Endothelial cell of umbilical vein (primary cell): ENCODE measurements around the gene PGRMC2. TPM values are rescaled to one million over a fixed set of nuclear protein-coding genes. Genes with fewer than 3 reads are reported as not detected.

Experiments used
- BruUV-seq: library from RNA; stranded (reverse); fragments of 400-500 nt; replicated peaks from 2 replicates; lab custom pipeline; 2021; lab: Mats Ljungman, UMichigan
- CTCF ChIA-PET: fragments of 300-600, 350-600 bp; sonication (Branson Sonifier 250); formaldehyde crosslinking; loops from one replicate; lab custom pipeline; 2021; ENCODE audit warnings: antibody characterized with exemption, inconsistent platforms; lab: Charles Lee
- POLR2A ChIA-PET: fragments of 300-600, 350-600 bp; sonication (Branson Sonifier 250); formaldehyde crosslinking; loops from one replicate; lab custom pipeline; 2021; ENCODE audit warnings: antibody characterized with exemption, inconsistent platforms; lab: Charles Lee
- DNase-seq: peaks from one replicate; pipeline ENCODE4 v3.0.0-alpha.2; 2011; ENCODE audit warnings: low read depth, low spot score
- FAIRE-seq: peaks from 2 replicates; lab custom pipeline; 2011; peaks lifted over from hg19 to GRCh38; lab: Jason Lieb, UNC
- H2AFZ ChIP-seq: 2 replicates; pipeline ENCODE4 v1.6.0; 2012; ENCODE audit warnings: low read depth, low read length, control low read depth, inconsistent platforms
- H3K27ac ChIP-seq: 2 replicates; pipeline ENCODE4 v1.5.1; 2011; ENCODE audit warnings: low read depth, mild to moderate bottlenecking, control low read depth, low read length, moderate library complexity; ENCODE audit not compliant: insufficient read depth
- H3K27me3 ChIP-seq, 2 experiments: 2 replicates each; pipeline versions ENCODE4 v1.6.0 to v1.6.1; 2011; ENCODE audit warnings: low read length in 2 of 2, mixed read lengths in 1 of 2; ENCODE audit not compliant: control insufficient read depth in 2 of 2, insufficient read depth in 2 of 2
- H3K36me3 ChIP-seq, 2 experiments: 2 replicates in 1 of 2; 3 replicates in 1 of 2; pipeline ENCODE4 v1.5.1; 2011; ENCODE audit warnings: low read length in 2 of 2, mild to moderate bottlenecking in 1 of 2, moderate library complexity in 1 of 2; ENCODE audit not compliant: control insufficient read depth in 2 of 2, insufficient read depth in 2 of 2; ENCODE audit errors: extremely low read depth in 1 of 2
- H3K4me1 ChIP-seq: 3 replicates; pipeline ENCODE4 v1.5.1; 2011; ENCODE audit warnings: mild to moderate bottlenecking, low read length; ENCODE audit not compliant: control insufficient read depth, insufficient read depth; ENCODE audit errors: extremely low read depth
- H3K4me2 ChIP-seq: 2 replicates; pipeline ENCODE4 v1.6.1; 2011; ENCODE audit warnings: low read length, control low read depth, mixed read lengths; ENCODE audit not compliant: insufficient read depth
- H3K4me3 ChIP-seq, 3 experiments: fragments of 200-600 bp in 1 of 3; sonication (generic), shearing (Covaris generic) in 1 of 3; replicated peaks in 1 of 3; 2 replicates each; pipeline ENCODE4 v1.5.1; 2011 to 2016; ENCODE audit warnings: control low read depth in 3 of 3, low read length in 3 of 3, mild to moderate bottlenecking in 2 of 3, inconsistent platforms in 1 of 3, low read depth in 1 of 3, moderate library complexity in 1 of 3; ENCODE audit not compliant: insufficient read depth in 1 of 3
- H3K79me2 ChIP-seq: 2 replicates; pipeline ENCODE4 v1.6.0; 2012; ENCODE audit warnings: low read length, inconsistent platforms; ENCODE audit not compliant: control insufficient read depth, insufficient read depth
- H3K9ac ChIP-seq: replicated peaks from 2 replicates; pipeline ENCODE3; 2011; ENCODE audit warnings: low read length, control low read depth; ENCODE audit not compliant: insufficient read depth; ENCODE audit errors: extremely low read depth
- H3K9me1 ChIP-seq: replicated peaks from 3 replicates; pipeline ENCODE4 v1.6.0; 2011; ENCODE audit warnings: mild to moderate bottlenecking, low read length; ENCODE audit not compliant: control insufficient read depth, insufficient read depth; ENCODE audit errors: extremely low read depth
- H3K9me3 ChIP-seq: replicated peaks from 2 replicates; pipeline ENCODE4 v1.5.1; 2012; ENCODE audit warnings: low read length, inconsistent platforms; ENCODE audit not compliant: control insufficient read depth, insufficient read depth
- H4K20me1 ChIP-seq: replicated peaks from 2 replicates; pipeline ENCODE3; 2011; ENCODE audit warnings: mild to moderate bottlenecking, low read length; ENCODE audit not compliant: control insufficient read depth, insufficient read depth; ENCODE audit errors: extremely low read depth
- CTCF ChIP-seq, 2 donors: IDR thresholded peaks; 1 replicate in 1 of 2; 2 replicates in 1 of 2; pipeline ENCODE4 v1.5.1; 2011; ENCODE audit warnings: low read length in 2 of 2, mild to moderate bottlenecking in 2 of 2, moderate library complexity in 2 of 2, control low read depth in 1 of 2, inconsistent platforms in 1 of 2, low read depth in 1 of 2; ENCODE audit not compliant: insufficient read depth in 1 of 2; ENCODE audit errors: extremely low read depth in 1 of 2
- EZH2 ChIP-seq: IDR thresholded peaks from 2 replicates; pipeline ENCODE4 v1.6.1; 2012; ENCODE audit warnings: borderline replicate concordance, low read depth, mild to moderate bottlenecking, moderate library complexity, low read length, inconsistent platforms; ENCODE audit not compliant: severe bottlenecking
- FOS ChIP-seq: IDR thresholded peaks from 2 replicates; pipeline ENCODE4 v1.6.1; 2011; ENCODE audit warnings: mild to moderate bottlenecking, low read length, moderate library complexity, borderline replicate concordance; ENCODE audit not compliant: insufficient read depth
- GATA2 ChIP-seq: IDR thresholded peaks from 2 replicates; pipeline ENCODE4 v1.7.0; 2011; ENCODE audit warnings: low read depth, mild to moderate bottlenecking, moderate library complexity, mixed read lengths, low read length; ENCODE audit not compliant: insufficient read length, insufficient read depth
- JUN ChIP-seq: IDR thresholded peaks from 2 replicates; pipeline ENCODE4 v1.6.1; 2011; ENCODE audit warnings: borderline replicate concordance, low read depth; ENCODE audit not compliant: insufficient read length, insufficient read depth
- MAX ChIP-seq: IDR thresholded peaks from 2 replicates; pipeline ENCODE4 v1.6.1; 2011; ENCODE audit not compliant: insufficient read depth, insufficient read length
- MYC ChIP-seq: IDR thresholded peaks from one replicate; pipeline ENCODE4 v1.6.1; 2011; ENCODE audit warnings: mild to moderate bottlenecking, low read depth, low read length
- POLR2A ChIP-seq: IDR thresholded peaks from 2 replicates; pipeline ENCODE4 v1.6.1; 2012; ENCODE audit warnings: low read depth, mild to moderate bottlenecking, control low read depth, low read length
- POLR2AphosphoS5 ChIP-seq: IDR thresholded peaks from 2 replicates; pipeline ENCODE4 v1.6.1; 2012; ENCODE audit warnings: low read depth, mild to moderate bottlenecking, control low read depth, low read length, moderate library complexity; ENCODE audit not compliant: insufficient read depth
- dilution Hi-C: fragments of 300-500 bp; cut with MboI; formaldehyde crosslinking; loops from one replicate; pipeline ENCODE4 v1.15.0; 2019; ENCODE audit warnings: low sequenced_read_pairs; ENCODE audit not compliant: extremely low pct_ligation_motif_present
- intact Hi-C: fragments of 100-400 bp; cut with micrococcal nuclease; formaldehyde crosslinking; loops from one replicate; pipeline ENCODE4 v1.10.0; 2022
- polyA plus RNA-seq, 4 experiments: library from polyadenylated mRNA; depleted of rRNA in 3 of 4; stranded (reverse) in 3 of 4; unstranded in 1 of 4; fragments of >200 nt; gene quantifications; 2 replicates each; pipeline versions ENCODE4 v1.2.1 to v1.2.3, GENCODE V29; 2011 to 2012; ENCODE audit warnings: missing spikeins in 1 of 4
- total RNA-seq: library from RNA; stranded (reverse); gene quantifications from 2 replicates; pipeline ENCODE4 v1.2.3, GENCODE V29; 2021

Gene PGRMC2
- total and polyA plus RNA-seq, 2 donors (not counting 3 experiments of a cell fraction or from before 2014, with no cell fraction given), result 10.1 to 63.4 TPM

GRCh38 chr4:128241019-128241418 is 46.6 kb downstream of the PGRMC2 start:
- H3K36me3 ChIP-seq, result no peaks in the 10 kb centered on the region
- no peaks in the 10 kb centered on the region for H3K4me1 ChIP-seq
- no peak overlapping the region for H3K9ac ChIP-seq
- BruUV-seq, result no TSS peak
- H3K79me2 ChIP-seq, result no peaks in the 10 kb centered on the region
- no peaks in the 10 kb centered on the region for H4K20me1 ChIP-seq
- no peak for FAIRE-seq
- H3K9me3 ChIP-seq, result no peaks in the 10 kb centered on the region
- dilution Hi-C loops, result no loop called here
- intact Hi-C loops, result no loop called here
- no peak for DNase-seq
- no peak overlapping the region for H3K27ac ChIP-seq
- no peak overlapping the region for H3K4me2 ChIP-seq
- H3K4me3 ChIP-seq, result no peak overlapping the region
- no peaks in the 10 kb centered on the region for H3K9me1 ChIP-seq
- H2AFZ ChIP-seq, result no peak overlapping the region
- ChIA-PET POLR2A (no interaction called here), CTCF (no interaction called here)
- H3K27me3 ChIP-seq, result no peaks in the 10 kb centered on the region
- TF ChIP-seq MYC (no peak), JUN (no peak), POLR2AphosphoS5 (no peak), GATA2 (no peak), FOS (no peak), POLR2A (no peak), CTCF (IDR thresholded peaks at IDR 0.05; ENCODE audit: extremely low read depth in 1 of 2, insufficient read depth in 1 of 2, low read depth in 1 of 2, low read length in 2 of 2) (no peak), EZH2 (no peak), MAX (no peak)
